ENCODE measurements around the gene WDFY2.

DNA sequence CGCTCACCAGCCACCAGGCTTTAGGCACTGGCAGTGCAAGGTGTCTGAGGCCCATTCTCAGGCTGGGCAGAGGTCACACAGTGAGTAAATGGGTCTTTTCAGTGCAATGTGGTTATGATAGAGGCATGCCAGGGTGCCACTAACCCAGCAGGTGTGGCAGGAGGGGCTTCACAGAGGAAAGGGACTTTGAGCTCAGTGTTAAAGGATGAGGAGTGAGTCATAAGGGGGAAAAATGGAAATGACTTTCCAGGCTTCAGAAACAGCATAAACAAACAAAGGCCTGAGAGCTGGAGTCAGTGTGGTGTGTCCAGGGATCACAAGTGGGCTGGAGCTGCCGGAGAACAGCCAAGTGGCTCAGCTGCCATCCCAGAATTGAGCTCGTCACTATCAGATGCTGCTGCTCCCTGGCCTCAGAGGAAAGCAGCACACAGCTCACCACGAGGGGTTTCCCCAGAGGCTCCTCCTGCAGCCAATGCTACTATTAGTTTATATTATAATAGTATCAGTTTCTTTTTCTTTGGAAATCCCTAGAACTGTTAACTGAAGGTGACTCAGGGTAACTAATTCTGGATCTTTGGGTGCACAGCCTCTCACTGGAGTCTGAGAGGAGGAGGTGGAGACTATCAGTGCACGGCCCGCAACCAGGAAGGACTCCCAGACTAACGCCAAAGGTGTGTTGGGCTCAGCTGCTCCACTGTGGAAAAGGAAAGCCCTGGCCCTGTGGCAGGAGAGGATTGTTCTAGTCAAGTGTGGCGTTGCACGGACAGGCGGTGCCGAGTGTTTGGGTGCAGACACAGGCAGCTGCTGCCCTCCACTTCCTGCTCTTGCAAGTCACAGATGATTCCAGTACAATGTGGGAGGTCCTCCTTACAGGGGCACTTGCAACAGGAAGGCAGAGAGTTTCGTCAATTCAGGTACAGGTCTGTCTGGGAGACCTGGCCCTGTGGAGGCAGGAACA is 180.2 kb downstream of the WDFY2 start:
- TF ChIP-seq POLR2A (IDR thresholded peaks at IDR 0.05): no peak
- TF ChIP-seq, protein P1, sequence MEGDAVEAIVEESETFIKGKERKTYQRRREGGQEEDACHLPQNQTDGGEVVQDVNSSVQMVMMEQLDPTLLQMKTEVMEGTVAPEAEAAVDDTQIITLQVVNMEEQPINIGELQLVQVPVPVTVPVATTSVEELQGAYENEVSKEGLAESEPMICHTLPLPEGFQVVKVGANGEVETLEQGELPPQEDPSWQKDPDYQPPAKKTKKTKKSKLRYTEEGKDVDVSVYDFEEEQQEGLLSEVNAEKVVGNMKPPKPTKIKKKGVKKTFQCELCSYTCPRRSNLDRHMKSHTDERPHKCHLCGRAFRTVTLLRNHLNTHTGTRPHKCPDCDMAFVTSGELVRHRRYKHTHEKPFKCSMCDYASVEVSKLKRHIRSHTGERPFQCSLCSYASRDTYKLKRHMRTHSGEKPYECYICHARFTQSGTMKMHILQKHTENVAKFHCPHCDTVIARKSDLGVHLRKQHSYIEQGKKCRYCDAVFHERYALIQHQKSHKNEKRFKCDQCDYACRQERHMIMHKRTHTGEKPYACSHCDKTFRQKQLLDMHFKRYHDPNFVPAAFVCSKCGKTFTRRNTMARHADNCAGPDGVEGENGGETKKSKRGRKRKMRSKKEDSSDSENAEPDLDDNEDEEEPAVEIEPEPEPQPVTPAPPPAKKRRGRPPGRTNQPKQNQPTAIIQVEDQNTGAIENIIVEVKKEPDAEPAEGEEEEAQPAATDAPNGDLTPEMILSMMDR (IDR thresholded peaks at IDR 0.05): peak in 1 of 7 experiments; percentile 9
- TF ChIP-seq POLR2AphosphoS5 (IDR thresholded peaks at IDR 0.05): peak in 2 of 3 donors; percentile 35 to 38

Measured in stomach (tissue), 4 donors.